Measurements from ENCODE around the gene PMM2.

- TF ChIP-seq CTCF (IDR thresholded peaks at IDR 0.05) (no peak), POLR2A (IDR thresholded peaks at IDR 0.05) (no peak)
Measured at GRCh38 chr16:8866884-8867215, 69.2 kb downstream of the PMM2 start.
